RWPE2 (cell line): ENCODE data around the gene MUC5B.

Experiments used
- ATAC-seq: fragments of 200-7000 bp; cut with Tn5 transposase; 3 replicates; pipeline ENCODE4 v1.9.1; 2021; ENCODE audit warnings: low read depth
- DNase-seq: peaks from one replicate; pipeline ENCODE4 v3.0.0-alpha.2; 2020; ENCODE audit warnings: low spot score
- H3K27ac ChIP-seq: fragments of 450-650 bp; 2 replicates; pipeline ENCODE4 v1.5.1; 2017; ENCODE audit warnings: mild to moderate bottlenecking; ENCODE audit not compliant: poor library complexity, severe bottlenecking
- H3K27me3 ChIP-seq: fragments of 250-450 bp; sonication (Bioruptor Pico); 2 replicates; pipeline ENCODE4 v1.5.1; 2021; ENCODE audit warnings: mild to moderate bottlenecking, moderate library complexity; ENCODE audit not compliant: insufficient read depth, poor library complexity, severe bottlenecking
- H3K36me3 ChIP-seq: fragments of 250-450 bp; sonication (Bioruptor Pico); 2 replicates; pipeline ENCODE4 v1.5.1; 2020; ENCODE audit warnings: low read depth, mild to moderate bottlenecking, moderate library complexity
- H3K4me1 ChIP-seq: fragments of 250-450 bp; sonication (Bioruptor Pico); 2 replicates; pipeline ENCODE4 v1.5.1; 2021; ENCODE audit warnings: mild to moderate bottlenecking, moderate library complexity; ENCODE audit not compliant: insufficient read depth, poor library complexity, severe bottlenecking
- H3K4me3 ChIP-seq: fragments of 250-450 bp; sonication (Bioruptor Pico); 2 replicates; pipeline ENCODE4 v1.5.1; 2021; ENCODE audit warnings: mild to moderate bottlenecking, moderate library complexity; ENCODE audit not compliant: severe bottlenecking
- H3K9me3 ChIP-seq: fragments of 250-450 bp; sonication (Bioruptor Pico); 2 replicates; pipeline ENCODE4 v1.5.1; 2021; ENCODE audit warnings: mild to moderate bottlenecking, moderate library complexity; ENCODE audit not compliant: severe bottlenecking
- CTCF ChIP-seq: fragments of 450-650 bp; IDR thresholded peaks from one replicate; pipeline ENCODE4 v1.5.1; 2017; ENCODE audit warnings: mild to moderate bottlenecking, moderate library complexity; ENCODE audit not compliant: poor library complexity, severe bottlenecking

MUC5B gene

GRCh38 chr11:1280116-1281035 is 57.5 kb downstream of the MUC5B start:
- Histone ChIP-seq H3K27me3 (no peaks in the 10 kb centered on the region), H3K27ac (no peak overlapping the region), H3K9me3 (no peaks in the 10 kb centered on the region), H3K4me3 (no peak overlapping the region), H3K36me3 (peaks cover 13% of the 10 kb centered on the region), H3K4me1 (no peaks in the 10 kb centered on the region)
- DNase-seq (no peak), ATAC-seq (no peak)
- no peak for TF ChIP-seq CTCF

- TF ChIP-seq CTCF, result no peak
- ATAC-seq (no peak), DNase-seq (no peak)
- H3K9me3 ChIP-seq, result no peaks in the 10 kb centered on the region
- no peak overlapping the region for H3K4me3 ChIP-seq
- H3K36me3 ChIP-seq, result peaks cover 10% of the 10 kb centered on the region
- H3K4me1 ChIP-seq, result no peaks in the 10 kb centered on the region
- no peak overlapping the region for H3K27ac ChIP-seq
- no peaks in the 10 kb centered on the region for H3K27me3 ChIP-seq
Measured at GRCh38 chr11:1281326-1281973, 58.6 kb downstream of the MUC5B start.

GRCh38 chr11:1281974-1282365 is 59.1 kb downstream of the MUC5B start:
- Histone ChIP-seq H3K4me3 (no peak overlapping the region), H3K27ac (no peak overlapping the region), H3K9me3 (no peaks in the 10 kb centered on the region), H3K36me3 (peaks cover 9% of the 10 kb centered on the region), H3K4me1 (no peaks in the 10 kb centered on the region), H3K27me3 (no peaks in the 10 kb centered on the region)
- DNase-seq, result no peak
- no peak for ATAC-seq
- TF ChIP-seq CTCF, result no peak

- Histone ChIP-seq H3K36me3 (peaks cover 10% of the 10 kb centered on the region), H3K27me3 (no peaks in the 10 kb centered on the region), H3K9me3 (no peaks in the 10 kb centered on the region), H3K27ac (no peak overlapping the region), H3K4me1 (no peaks in the 10 kb centered on the region), H3K4me3 (no peak overlapping the region)
- no peak for ATAC-seq
- DNase-seq, result no peak
- no peak for TF ChIP-seq CTCF
Measured at GRCh38 chr11:1283091-1283511, 60.2 kb downstream of the MUC5B start.
